Ovary (tissue), 3 donors: ENCODE measurements around the gene SIRT3.
"Not testable (repeated sequence)": the region's sequence is repeated elsewhere in the genome, so short reads cannot be mapped to it uniquely, and the experiment has no call there.

ENCODE experiments used
- EP300 ChIP-seq: sonication (generic); formaldehyde crosslinking; IDR thresholded peaks from one replicate; pipeline ENCODE4 v1.6.1; 2017; ENCODE audit warnings: antibody characterized with exemption
- POLR2A ChIP-seq: fragments of 450-650 bp; IDR thresholded peaks from one replicate; pipeline ENCODE4 v1.6.1; 2017; ENCODE audit warnings: antibody characterized with exemption, mild to moderate bottlenecking, moderate library complexity
- TF ChIP-seq, protein P1 (sequence below), 3 donors: fragments of 450-650 bp in 2 of 3; fragments of 200-600 bp in 1 of 3; IDR thresholded peaks; one replicate each; pipeline versions ENCODE4 v1.5.1 to v1.8.0; 2016 to 2022; ENCODE audit warnings: antibody characterized with exemption in 3 of 3, mild to moderate bottlenecking in 1 of 3
- donor health status: DM: no; HTN: no; CAD: no.

DNA sequence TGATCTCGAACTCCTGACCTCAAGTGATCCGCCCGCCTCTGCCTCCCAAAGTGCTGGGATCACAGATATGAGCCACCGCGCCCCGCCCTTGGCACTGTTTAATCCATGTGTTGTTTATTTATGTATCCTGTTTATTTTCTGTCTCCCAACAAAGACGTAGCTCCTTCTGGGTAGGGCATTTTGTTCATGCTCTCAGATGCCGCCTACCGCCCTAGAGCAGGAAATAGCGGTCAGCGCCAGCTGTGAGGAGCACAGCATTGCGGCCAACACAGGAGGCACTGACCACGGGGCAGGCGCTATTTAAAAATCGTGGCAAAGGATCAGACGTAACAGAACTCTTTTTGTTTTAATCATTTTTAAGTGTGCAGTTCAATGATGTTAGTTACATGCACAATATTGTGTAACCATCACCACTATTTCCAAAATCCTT lies 32.6 kb upstream of the SIRT3 start:
- TF ChIP-seq POLR2A, EP300: not testable (repeated sequence)
- TF ChIP-seq, protein P1, sequence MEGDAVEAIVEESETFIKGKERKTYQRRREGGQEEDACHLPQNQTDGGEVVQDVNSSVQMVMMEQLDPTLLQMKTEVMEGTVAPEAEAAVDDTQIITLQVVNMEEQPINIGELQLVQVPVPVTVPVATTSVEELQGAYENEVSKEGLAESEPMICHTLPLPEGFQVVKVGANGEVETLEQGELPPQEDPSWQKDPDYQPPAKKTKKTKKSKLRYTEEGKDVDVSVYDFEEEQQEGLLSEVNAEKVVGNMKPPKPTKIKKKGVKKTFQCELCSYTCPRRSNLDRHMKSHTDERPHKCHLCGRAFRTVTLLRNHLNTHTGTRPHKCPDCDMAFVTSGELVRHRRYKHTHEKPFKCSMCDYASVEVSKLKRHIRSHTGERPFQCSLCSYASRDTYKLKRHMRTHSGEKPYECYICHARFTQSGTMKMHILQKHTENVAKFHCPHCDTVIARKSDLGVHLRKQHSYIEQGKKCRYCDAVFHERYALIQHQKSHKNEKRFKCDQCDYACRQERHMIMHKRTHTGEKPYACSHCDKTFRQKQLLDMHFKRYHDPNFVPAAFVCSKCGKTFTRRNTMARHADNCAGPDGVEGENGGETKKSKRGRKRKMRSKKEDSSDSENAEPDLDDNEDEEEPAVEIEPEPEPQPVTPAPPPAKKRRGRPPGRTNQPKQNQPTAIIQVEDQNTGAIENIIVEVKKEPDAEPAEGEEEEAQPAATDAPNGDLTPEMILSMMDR (IDR thresholded peaks at IDR 0.05) = not testable (repeated sequence)
